ENCODE measurements around the gene ATP8A2. TPM values are rescaled to one million over a fixed set of nuclear protein-coding genes. Genes with fewer than 3 reads are reported as not detected.

ATP8A2 gene
- total RNA-seq, 1 donor from 2014 or later, result 1.9 TPM

- H3K36me3 Mint-ChIP-seq (ENCODE audit: low read depth), result peaks cover 2% of the 10 kb centered on the region
- H3K9me3 Mint-ChIP-seq (ENCODE audit: low read depth), result peaks cover 4% of the 10 kb centered on the region
- peaks cover 25% of the 10 kb centered on the region for H3K4me1 Mint-ChIP-seq (ENCODE audit: low read depth)
- no peak overlapping the region for H3K27ac Mint-ChIP-seq (ENCODE audit: unreplicated experiment)
- DNase-seq (ENCODE audit: low spot score), result no peak
- no peak overlapping the region for H3K4me3 Mint-ChIP-seq (ENCODE audit: unreplicated experiment)
- H3K27me3 Mint-ChIP-seq (ENCODE audit: low read depth), result no peaks in the 10 kb centered on the region
- no peak for TF ChIP-seq CTCF (IDR thresholded peaks at IDR 0.05)
These were observed 302.6 kb downstream of the ATP8A2 start for GRCh38 chr13:25674371-25674770.

GRCh38 chr13:25675060-25675459, 303.3 kb downstream of the ATP8A2 start:
- Mint-ChIP-seq H3K27ac (ENCODE audit: unreplicated experiment) (no peak overlapping the region), H3K4me1 (ENCODE audit: low read depth) (peaks cover 25% of the 10 kb centered on the region), H3K27me3 (ENCODE audit: low read depth) (no peaks in the 10 kb centered on the region), H3K9me3 (ENCODE audit: low read depth) (peaks cover 5% of the 10 kb centered on the region), H3K36me3 (ENCODE audit: low read depth) (no peaks in the 10 kb centered on the region), H3K4me3 (ENCODE audit: unreplicated experiment) (no peak overlapping the region)
- no peak for TF ChIP-seq CTCF (IDR thresholded peaks at IDR 0.05)
- no peak for DNase-seq (ENCODE audit: low spot score)

- Mint-ChIP-seq H3K9me3 (ENCODE audit: low read depth) (peaks cover 6% of the 10 kb centered on the region), H3K36me3 (ENCODE audit: low read depth) (no peaks in the 10 kb centered on the region), H3K4me3 (ENCODE audit: unreplicated experiment) (no peak overlapping the region), H3K4me1 (ENCODE audit: low read depth) (peaks cover 32% of the 10 kb centered on the region), H3K27me3 (ENCODE audit: low read depth) (no peaks in the 10 kb centered on the region), H3K27ac (ENCODE audit: unreplicated experiment) (no peak overlapping the region)
- no peak for TF ChIP-seq CTCF (IDR thresholded peaks at IDR 0.05)
- DNase-seq (ENCODE audit: low spot score), result no peak
These were observed 306.2 kb downstream of the ATP8A2 start for GRCh38 chr13:25677956-25678355.

- H3K27ac Mint-ChIP-seq (ENCODE audit: unreplicated experiment), result no peak overlapping the region
- DNase-seq (ENCODE audit: low spot score), result no peak
- no peaks in the 10 kb centered on the region for H3K36me3 Mint-ChIP-seq (ENCODE audit: low read depth)
- peaks cover 6% of the 10 kb centered on the region for H3K9me3 Mint-ChIP-seq (ENCODE audit: low read depth)
- no peak overlapping the region for H3K4me3 Mint-ChIP-seq (ENCODE audit: unreplicated experiment)
- H3K27me3 Mint-ChIP-seq (ENCODE audit: low read depth), result no peaks in the 10 kb centered on the region
- peaks cover 32% of the 10 kb centered on the region for H3K4me1 Mint-ChIP-seq (ENCODE audit: low read depth)
- TF ChIP-seq CTCF (IDR thresholded peaks at IDR 0.05), result peak; percentile 30
These were observed 306.6 kb downstream of the ATP8A2 start for GRCh38 chr13:25678398-25678797.

- H3K27ac Mint-ChIP-seq (ENCODE audit: unreplicated experiment), result no peak overlapping the region
- DNase-seq (ENCODE audit: low spot score), result no peak
- no peaks in the 10 kb centered on the region for H3K36me3 Mint-ChIP-seq (ENCODE audit: low read depth)
- peaks cover 36% of the 10 kb centered on the region for H3K4me1 Mint-ChIP-seq (ENCODE audit: low read depth)
- H3K27me3 Mint-ChIP-seq (ENCODE audit: low read depth), result no peaks in the 10 kb centered on the region
- H3K9me3 Mint-ChIP-seq (ENCODE audit: low read depth), result peaks cover 6% of the 10 kb centered on the region
- no peak for TF ChIP-seq CTCF (IDR thresholded peaks at IDR 0.05)
- H3K4me3 Mint-ChIP-seq (ENCODE audit: unreplicated experiment), result no peak overlapping the region
These were observed 307.4 kb downstream of the ATP8A2 start for GRCh38 chr13:25679159-25679558.

Data from chondrocyte (in vitro differentiated cells).